T follicular helper cell (primary cell): Measurements from ENCODE around the gene MED17.
"Not testable (repeated sequence)": the region's sequence is repeated elsewhere in the genome, so short reads cannot be mapped to it uniquely, and the experiment has no call there.

Experiments
- DNase-seq: peaks from one replicate; pipeline ENCODE4 v3.0.0-alpha.2; 2020; ENCODE audit warnings: low read depth

Gene MED17

GRCh38 chr11:93757924-93758865 is 25.9 kb upstream of the MED17 start:
- DNase-seq: no peak

GRCh38 chr11:93759123-93759522 is 25.0 kb upstream of the MED17 start:
- not testable (repeated sequence) for DNase-seq

GRCh38 chr11:93761910-93762309 is 22.2 kb upstream of the MED17 start:
- no peak for DNase-seq

GRCh38 chr11:93765551-93765950 is 18.5 kb upstream of the MED17 start:
- DNase-seq: no peak

GRCh38 chr11:93766504-93766903 is 17.6 kb upstream of the MED17 start:
- no peak for DNase-seq

- no peak for DNase-seq
Observed at GRCh38 chr11:93767018-93767417, 17.1 kb upstream of the MED17 start.

GRCh38 chr11:93770160-93770559 is 13.9 kb upstream of the MED17 start:
- DNase-seq: no peak

- DNase-seq: no peak
Observed at GRCh38 chr11:93772123-93772522, 12.0 kb upstream of the MED17 start.

- DNase-seq: no peak
Observed at GRCh38 chr11:93773045-93773477, 11.0 kb upstream of the MED17 start.

GRCh38 chr11:93773601-93774200 is 10.4 kb upstream of the MED17 start:
- no peak for DNase-seq

- DNase-seq: not testable (repeated sequence)
Observed at GRCh38 chr11:93774560-93774959, 9.5 kb upstream of the MED17 start.

- no peak for DNase-seq
Observed at GRCh38 chr11:93775289-93775688, 8.8 kb upstream of the MED17 start.

GRCh38 chr11:93783362-93783761 is 720 bp upstream of the MED17 start:
- DNase-seq: no peak

GRCh38 chr11:93783765-93784144 is 327 bp upstream of the MED17 start:
- peak; percentile 3 for DNase-seq

GRCh38 chr11:93784935-93785360 is 866 bp downstream of the MED17 start:
- DNase-seq: no peak

GRCh38 chr11:93791493-93791892 is 7.4 kb downstream of the MED17 start:
- DNase-seq: no peak

- DNase-seq: no peak
Observed at GRCh38 chr11:93796441-93797231, 12.6 kb downstream of the MED17 start.

GRCh38 chr11:93801366-93801765 is 17.3 kb downstream of the MED17 start:
- no peak for DNase-seq

GRCh38 chr11:93804879-93805278 is 20.8 kb downstream of the MED17 start:
- DNase-seq: no peak

GRCh38 chr11:93807980-93808379 is 23.9 kb downstream of the MED17 start:
- DNase-seq: no peak

- no peak for DNase-seq
Observed at GRCh38 chr11:93813974-93814373, 29.9 kb downstream of the MED17 start.

- no peak for DNase-seq
Observed at GRCh38 chr11:93814966-93815633, 31.0 kb downstream of the MED17 start.
